Measurements from ENCODE around the gene PHF2.

Gene PHF2

DNA sequence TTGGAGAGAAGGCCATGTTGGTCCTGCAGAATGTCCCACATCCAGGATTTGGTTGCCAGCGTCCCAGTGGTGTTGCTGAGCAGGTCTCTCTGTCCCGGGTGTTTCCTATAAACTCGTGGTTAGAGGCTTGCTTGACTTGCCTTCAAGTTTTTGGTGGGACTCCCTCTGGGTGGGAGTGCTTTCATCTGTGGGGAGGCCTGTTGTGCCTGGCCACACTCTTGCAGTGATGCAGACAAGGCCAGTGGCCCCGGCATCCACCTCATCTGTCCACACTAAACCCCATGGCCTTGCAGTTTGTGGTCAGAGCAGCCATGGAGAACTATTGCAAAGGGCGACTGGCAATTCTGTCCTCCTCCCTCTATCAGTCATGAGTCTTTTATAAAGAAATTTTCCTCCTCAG, 71.8 kb downstream of the PHF2 start:
- in situ Hi-C loops (cut with MboI; ENCODE audit: low sequenced_read_pairs): no loop called here

DNA sequence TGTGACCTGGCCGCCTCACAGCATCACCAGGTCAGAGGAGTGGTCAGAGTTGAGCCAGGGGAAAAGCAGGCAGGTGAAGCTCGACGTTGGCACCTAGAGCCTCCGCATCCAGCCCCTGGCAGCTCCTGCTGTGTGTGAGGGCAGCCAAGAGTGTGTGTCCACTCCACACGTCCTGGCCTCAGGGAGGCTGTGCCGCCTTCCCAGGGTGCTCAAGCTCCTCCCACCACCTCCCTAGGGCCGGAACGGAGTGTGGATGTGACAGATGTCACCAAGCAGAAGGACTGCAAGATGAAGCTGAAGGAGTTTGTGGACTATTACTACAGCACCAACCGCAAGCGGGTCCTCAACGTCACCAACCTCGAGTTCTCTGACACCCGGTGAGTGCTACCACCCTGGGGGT, 72.5 kb downstream of the PHF2 start:
- in situ Hi-C loops (cut with MboI; ENCODE audit: low sequenced_read_pairs): no loop called here

DNA sequence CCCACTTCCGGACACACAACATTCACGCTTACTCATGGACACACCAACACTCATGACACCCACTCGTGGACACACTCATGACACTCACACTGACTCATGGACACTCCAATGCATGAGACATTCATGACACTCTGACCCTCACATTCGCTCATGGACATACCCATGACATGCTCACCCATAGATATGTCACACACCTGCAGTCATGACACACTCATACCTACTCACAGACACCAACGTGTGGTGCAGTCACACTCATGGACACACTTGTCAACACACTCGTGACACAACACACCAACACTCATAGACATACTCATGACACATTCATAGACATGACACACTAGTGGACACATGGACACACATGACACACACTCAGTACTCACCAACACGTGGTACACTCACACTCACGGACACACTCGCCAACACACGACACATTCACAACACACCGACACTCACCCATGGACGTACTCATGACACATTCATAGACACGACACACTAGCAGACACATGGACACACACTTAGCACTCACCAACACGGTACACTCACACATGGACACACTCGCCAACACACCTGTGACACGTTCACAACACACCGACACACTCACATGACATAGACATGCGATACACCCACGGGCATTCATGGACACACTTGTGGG, 73.4 kb downstream of the PHF2 start:
- in situ Hi-C loops (cut with MboI; ENCODE audit: low sequenced_read_pairs): no loop called here

DNA sequence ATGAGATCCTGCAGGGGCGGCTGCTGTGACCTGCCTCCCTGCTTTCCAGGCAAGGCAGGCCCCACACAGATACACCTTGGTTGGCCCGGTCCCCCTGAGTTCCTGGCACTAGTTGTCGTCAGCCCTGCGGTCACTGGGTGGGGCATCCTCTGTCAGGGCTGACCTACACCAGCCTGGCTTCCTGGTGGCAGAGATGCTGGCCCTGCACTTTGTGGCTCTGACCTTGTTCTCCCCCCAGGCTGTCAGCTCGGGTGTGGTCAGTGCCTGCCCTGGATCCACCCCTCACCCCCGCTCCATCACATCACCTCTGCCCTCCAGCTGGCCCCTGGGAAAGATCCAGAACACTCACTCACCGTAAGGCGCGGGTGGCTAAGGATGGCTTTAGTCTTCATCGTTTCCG, 74.1 kb downstream of the PHF2 start:
- in situ Hi-C loops (cut with MboI; ENCODE audit: low sequenced_read_pairs): no loop called here

DNA sequence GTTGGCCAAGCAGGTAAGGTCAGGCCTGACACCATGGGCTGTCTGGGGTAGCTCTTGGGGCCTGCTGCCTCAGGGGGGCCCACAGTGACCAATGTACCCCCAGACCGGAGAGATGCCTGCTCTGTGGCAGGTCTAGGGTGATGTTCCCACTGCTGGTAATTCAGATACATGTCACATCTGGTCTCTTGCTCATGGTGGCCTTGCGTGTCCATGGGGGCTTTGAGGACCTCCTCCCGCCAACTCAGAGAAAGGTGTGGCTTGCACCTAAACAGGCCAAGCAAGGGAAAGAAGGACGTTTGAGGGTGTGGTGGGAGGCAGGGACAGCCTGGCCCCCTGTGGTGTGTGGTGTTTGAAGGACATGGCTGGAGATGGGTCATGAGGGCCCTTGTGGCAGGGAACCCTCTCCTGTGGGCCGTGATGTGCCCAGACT, 75.2 kb downstream of the PHF2 start:
- in situ Hi-C loops (cut with MboI; ENCODE audit: low sequenced_read_pairs): no loop called here

DNA sequence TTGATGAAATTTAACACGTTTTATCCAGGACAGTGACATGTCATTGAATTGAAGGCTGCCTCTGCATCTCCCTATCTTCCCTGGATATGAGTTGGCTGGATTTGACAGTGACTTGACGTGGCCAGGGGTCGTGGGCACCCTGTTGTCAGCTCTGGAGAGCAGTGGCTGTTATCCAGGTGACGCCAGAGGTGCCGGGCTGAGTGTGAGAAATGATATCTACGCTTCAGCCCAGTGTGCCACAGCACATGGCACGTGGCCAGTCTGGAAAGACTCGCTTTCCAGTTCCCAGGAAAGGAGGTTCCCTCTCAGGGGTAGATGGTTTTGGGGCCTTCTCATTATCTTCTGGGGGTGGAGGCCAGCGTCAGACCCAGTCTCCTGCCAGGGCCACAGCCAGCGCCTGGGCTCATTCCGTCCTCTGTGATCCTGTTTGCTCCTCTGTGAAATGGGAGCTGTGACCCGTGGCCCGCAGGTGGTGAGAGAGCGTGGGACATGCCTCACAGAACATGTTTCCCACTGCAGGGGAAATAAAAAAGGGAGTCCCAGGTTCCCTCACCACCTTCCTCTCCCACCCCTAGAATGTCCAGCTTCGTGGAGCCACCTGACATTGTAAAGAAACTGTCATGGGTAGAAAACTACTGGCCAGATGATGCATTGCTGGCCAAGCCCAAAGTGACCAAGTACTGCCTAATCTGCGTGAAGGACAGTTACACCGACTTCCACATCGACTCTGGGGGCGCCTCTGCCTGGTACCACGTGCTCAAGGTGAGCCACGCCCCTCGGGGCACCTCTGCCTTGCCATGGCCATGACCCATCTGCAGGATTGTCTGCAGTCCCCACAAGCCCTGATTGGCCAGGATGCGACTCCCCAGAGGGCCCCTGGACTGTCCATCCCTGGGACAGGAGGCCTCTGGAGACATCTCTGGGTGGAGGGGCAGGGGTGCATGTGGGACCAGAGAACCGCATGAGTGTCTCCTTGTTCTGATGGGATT, 76.5 kb downstream of the PHF2 start:
- in situ Hi-C loops (cut with MboI; ENCODE audit: low sequenced_read_pairs): no loop called here

DNA sequence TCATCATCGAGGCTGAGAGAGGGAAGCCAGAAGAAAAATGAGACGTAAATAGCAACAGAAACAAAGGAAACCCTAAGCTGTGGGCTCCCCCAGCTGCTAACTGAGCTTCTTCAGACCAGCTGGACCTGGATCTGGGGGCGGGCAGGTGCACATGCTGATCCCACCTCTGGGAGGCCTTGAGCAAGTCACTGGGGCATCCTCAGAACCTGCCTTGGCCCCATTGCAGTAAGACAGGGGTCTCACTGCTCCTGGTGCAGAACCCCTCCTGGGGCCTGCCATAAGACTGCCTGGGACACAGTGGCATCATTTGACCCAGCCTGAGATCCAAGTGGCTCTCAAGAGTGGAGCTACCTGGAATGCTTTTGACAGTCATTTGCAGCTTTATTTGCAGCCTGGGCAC, 77.4 kb downstream of the PHF2 start:
- in situ Hi-C loops (cut with MboI; ENCODE audit: low sequenced_read_pairs): no loop called here

DNA sequence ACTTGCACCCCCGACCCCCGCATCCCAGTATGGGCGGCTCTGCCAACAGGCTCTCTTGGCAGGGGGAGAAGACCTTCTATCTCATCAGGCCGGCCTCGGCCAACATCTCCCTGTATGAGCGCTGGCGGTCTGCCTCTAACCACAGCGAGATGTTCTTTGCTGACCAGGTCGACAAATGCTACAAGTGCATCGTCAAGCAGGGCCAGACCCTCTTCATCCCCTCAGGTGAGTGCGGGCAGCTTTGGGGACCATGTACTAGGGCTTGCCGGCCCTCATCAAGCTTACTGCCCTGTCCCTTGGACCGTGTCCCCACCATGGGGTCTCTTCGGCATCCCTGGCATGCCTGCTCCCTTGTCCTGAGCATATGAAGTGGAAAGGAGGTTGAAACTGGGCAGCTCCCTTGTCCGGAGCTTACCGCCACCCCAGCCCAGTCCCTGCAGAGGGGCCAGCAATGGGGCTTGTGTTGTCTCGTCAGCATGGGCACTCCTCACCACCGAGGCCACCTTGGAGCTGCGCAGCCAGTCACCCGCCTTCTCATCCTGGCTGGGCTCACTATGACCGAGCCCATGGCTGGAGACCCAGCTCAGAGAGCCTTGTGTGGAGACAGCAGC, 78.1 kb downstream of the PHF2 start:
- in situ Hi-C loops (cut with MboI; ENCODE audit: low sequenced_read_pairs): no loop called here

DNA sequence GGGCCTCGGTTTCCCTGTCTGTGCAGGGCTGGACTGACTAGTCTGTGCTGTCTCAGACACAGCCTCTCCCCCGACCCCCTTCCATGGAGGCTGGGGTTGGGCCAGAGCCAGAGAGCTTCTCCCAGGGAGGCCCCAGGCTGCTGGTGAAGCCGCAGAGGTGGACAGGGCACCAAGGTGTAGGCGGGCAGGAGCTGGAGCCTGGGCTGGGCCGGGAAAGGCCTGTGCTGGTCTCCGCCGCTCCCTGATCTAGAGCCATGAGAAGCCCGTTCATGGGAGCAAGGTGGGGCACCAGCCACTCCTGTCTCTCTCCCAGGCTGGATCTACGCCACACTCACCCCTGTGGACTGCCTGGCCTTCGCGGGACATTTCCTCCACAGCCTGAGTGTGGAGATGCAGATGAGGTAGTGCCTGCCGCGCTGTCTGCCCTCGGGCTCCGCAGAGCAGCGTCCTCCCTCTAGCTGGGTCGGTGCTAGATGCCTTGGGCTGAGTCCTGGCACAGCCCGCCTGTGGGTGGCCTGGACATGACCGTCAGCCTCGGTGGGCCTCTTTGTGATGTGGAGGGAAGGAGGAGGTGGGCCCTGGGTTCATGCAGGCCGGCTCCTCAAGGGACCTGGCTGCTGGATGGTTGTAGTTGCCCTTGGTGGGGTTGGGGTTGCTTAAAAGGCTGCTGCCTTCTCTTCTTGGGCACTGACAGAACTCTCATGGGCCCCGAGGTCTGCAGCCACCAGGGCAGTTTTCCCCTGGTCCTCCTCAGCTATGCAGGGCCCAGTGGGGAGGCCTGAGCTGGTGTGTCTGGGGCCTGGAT, 79.4 kb downstream of the PHF2 start:
- in situ Hi-C loops (cut with MboI; ENCODE audit: low sequenced_read_pairs): no loop called here

DNA sequence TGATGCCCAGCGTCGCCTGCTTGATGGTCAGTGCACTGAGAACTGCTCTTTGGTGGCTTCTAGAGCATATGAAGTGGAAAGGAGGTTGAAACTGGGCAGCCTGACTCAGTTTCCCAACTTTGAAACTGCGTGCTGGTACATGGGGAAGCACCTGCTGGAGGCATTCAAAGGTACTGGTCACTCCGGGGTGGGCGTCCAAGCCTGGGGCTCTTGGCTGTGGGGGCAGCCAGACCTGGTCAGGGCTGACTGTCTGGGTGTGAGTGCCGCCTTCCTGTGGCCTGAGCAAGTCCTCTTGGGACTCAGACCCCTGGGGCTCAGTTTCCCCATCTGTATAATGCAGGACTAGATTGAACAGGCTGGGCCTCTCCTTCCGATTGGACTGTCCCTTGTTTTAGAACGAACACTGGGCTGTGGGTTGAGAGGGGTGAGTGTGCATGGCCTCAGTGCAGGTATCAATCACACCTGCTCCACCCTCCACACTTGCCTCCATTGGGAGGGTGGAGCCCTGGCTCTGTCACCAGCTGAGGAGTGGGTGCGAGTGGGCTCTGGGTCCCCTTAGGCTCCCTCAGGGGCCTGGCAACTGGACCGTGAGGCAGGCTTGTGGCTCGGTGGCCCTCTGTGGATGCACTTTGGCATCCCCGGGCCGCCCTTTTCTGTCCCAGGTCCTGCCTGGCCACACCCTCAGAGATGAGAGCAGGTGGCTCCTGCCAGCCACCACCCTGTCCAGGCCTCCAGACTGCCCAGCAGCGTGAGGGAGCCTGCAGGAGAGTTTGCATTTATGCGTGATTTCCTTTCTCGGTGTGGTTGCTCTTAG, 80.2 kb downstream of the PHF2 start:
- in situ Hi-C loops (cut with MboI; ENCODE audit: low sequenced_read_pairs): no loop called here

DNA sequence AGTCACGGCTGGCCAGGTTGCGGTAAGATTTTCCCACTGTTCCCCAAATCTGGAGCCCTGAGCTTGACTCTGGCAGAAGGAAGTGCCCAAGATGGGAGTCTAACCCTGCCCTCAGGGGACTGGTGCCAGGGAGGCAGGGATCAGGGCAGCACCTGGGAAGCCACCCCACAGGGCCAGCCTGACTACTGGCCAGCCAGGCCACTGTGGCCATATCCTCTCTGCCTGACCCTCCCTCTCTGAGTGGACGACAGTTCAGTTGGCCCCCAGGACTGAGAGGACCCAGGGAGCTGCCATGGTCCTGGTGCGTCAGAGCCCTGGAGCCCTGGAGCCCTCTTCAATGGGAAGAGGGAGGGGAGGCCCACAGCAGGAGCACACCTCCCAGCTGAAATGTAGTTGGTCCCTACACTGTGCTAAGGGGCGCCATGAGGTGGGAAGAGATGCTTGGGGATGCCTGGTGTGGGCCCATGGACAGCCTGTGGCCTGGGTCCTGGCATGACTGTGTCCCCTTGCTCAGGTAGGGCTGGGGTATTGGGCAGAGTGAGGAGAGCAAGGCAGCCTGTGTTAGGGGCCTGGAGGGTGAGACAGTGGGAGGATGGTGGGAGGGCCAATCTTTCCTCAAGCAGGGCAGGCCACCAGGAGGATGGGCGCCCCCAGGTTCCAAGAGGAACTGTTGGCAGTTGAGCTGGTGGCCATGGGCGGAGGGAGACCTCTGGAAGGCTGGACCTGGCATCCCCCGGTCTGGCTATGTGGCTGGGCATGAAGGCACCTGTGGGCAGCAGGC, 81.1 kb downstream of the PHF2 start:
- in situ Hi-C loops (cut with MboI; ENCODE audit: low sequenced_read_pairs): no loop called here

DNA sequence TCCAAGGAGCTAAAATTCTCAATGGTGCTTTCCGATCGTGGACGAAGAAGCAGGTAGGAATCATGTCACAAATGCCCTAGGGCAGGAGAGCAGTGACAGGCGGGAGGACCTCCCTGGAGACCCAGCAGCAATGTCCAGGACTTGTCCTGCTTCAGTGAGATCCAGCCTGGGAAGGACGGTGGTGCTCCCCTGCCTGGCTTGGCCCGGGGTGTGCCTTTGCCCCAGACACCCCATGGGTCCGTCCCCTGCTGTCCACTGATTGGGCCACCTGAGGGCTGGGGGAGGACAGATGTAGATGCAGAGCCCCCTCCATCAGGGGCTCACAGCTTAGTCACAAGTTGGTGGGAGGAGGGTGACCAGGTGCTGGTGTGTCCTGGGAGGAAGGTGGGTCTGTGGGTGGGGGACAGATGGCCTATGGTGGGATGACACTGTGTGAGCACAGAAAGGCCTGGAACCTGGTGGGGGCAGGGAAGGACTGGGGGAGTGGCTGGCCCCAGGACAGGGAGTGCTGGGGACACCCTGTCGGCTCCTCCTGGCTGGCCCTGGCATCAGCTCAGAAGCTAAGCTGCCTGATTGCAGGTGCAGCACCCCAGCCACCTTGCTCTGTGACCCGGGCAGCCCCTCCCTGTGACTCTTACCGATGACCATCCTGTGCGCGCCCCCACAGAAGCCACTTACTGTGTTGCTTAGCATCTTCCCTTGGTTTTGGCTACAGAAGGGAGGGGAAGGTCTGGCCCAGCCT, 82.0 kb downstream of the PHF2 start:
- in situ Hi-C loops (cut with MboI; ENCODE audit: low sequenced_read_pairs): no loop called here

DNA sequence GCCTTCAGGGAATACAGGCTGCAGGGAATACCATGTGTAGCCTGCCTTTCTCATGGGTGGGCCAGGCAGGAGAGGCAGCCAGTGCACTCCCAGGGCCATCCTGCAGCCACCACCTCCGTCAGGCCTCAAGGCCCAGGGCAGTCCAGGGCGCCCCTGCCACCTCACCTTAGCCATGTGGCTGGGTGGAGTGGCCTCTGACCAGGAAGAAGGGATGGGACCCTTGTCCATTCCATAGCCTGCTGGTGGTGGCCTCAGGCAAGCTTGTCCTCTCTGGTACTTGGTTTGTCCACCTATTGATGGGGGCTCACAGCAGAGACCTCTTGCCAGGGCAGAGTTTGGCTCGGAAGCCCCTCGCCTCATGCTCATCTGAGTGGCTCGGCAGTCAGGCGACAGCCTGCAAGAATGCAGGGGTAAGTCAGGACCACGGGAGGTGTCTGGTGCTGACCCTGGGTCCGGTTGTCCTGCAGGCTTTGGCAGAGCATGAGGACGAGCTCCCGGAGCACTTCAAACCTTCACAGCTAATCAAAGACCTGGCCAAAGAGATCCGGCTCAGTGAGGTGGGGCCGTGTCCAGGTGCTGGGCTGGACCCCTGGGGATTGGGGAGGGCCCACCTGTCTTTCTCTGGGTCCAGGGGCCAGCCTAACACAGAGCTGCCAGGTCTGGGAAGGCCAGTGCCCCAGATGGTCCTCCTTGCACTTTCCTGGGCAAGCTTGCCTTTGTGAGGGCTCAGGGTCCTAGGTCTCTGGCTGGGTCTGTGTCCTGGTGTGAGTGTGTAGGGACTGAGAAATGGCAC, 82.9 kb downstream of the PHF2 start:
- in situ Hi-C loops (cut with MboI; ENCODE audit: low sequenced_read_pairs): no loop called here

DNA sequence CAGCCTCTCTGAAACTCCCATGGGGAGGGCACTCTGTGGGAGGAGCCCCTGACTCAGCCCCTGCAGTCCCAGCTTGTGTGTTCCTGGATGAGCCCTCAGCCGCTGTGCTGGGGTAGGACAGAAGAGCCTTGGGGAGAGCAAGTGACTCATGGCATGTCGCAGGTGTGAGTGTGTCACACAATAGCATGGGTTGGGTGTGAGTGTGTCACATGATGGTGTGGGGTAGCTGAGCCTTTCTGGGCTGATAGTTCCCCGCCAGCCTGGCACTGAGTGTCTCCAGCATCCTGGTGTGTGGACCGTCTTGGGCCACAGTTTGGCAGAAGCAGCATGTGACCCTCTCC, 83.4 kb downstream of the PHF2 start:
- in situ Hi-C loops (cut with MboI; ENCODE audit: low sequenced_read_pairs): no loop called here

DNA sequence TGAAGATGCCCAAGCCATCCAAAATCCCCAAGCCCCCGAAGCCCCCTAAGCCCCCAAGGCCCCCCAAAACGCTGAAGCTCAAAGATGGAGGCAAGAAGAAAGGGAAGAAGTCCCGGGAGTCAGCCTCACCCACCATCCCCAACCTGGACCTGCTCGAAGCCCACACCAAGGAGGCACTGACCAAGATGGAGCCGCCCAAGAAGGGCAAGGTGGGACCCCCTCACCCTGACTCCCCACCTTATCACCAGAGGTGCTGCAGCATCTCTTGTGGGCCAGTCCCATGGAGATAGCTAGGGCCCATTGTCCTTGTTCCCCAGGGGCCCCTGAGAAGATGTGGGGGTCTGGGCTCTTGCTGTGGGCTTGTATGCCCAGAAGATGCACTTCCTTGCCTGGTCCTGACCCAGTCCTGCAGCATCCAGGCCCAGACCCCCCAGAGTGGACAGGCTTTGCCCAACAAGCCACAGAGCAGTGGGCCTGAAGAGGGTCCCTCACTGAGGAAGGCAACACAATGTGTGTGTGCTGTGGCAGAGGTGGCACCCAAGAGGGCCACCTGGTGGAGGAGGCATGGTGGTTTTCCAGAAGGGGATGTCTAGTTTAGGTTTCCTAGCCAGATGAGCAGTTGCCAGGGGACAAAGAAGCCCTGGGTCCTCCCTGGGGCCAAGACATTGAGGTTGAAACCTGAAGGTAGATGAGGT, 84.1 kb downstream of the PHF2 start:
- in situ Hi-C loops (cut with MboI; ENCODE audit: low sequenced_read_pairs): no loop called here

DNA sequence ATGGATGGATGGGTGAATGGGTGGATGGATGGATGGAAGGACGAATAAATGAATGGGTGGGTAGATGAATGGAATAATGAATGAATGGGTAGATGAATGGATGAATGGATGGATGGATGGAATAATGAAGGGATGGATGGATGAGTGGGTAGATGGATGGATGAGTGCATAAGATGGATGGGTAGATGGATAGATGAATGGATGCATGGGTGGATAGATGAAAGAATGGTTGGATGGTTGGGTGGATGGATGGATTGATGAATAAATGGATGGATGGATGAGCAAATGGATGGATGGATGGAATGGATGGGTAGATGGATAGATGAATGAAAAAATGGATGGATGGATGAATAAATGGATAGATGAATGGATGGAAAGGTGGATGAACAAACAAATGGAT, 85.2 kb downstream of the PHF2 start:
- in situ Hi-C loops (cut with MboI; ENCODE audit: low sequenced_read_pairs): no loop called here

DNA sequence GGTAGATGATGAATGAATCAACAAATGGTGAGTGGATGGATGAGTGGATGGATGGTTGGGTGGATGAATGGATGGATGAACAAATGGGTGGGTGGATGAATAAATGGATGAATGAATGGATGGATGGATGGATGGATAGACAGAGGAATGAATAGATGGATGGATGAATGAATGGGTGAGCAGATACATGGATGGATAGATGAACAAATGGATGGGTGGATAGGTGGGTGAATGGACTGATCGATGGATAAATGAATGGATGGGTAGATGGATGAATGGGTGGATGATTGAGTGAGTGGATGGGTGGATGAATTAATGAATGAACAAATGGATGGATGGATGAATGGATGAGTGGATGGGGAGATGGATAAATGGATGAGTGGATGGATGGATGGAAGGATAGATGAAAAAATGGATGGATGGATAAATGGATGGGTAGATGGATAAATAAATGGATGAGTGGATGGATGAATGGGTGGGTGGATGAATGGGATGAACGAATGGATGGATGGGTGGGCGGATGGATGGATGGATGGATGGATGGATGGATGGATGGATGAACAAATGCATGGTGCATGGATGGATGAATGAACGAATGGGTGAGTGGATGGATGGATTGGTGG, 85.7 kb downstream of the PHF2 start:
- in situ Hi-C loops (cut with MboI; ENCODE audit: low sequenced_read_pairs): no loop called here

Measured in HL-60/S4 (cell line).